Stimulated activated CD4-positive, alpha-beta T cell treated with anti-CD3 and anti-CD28 coated beads, Interleukin-4, amount 100 ng/mL, for 48 hours (primary cell): ENCODE measurements around the gene FOXD4L4.
"Not testable (repeated sequence)": the region's sequence is repeated elsewhere in the genome, so short reads cannot be mapped to it uniquely, and the experiment has no call there.

Source experiments
- DNase-seq, 2 donors: peaks; one replicate each; pipeline ENCODE4 v3.0.0-alpha.2; 2020; ENCODE audit warnings: low read depth in 2 of 2

Gene FOXD4L4

DNA sequence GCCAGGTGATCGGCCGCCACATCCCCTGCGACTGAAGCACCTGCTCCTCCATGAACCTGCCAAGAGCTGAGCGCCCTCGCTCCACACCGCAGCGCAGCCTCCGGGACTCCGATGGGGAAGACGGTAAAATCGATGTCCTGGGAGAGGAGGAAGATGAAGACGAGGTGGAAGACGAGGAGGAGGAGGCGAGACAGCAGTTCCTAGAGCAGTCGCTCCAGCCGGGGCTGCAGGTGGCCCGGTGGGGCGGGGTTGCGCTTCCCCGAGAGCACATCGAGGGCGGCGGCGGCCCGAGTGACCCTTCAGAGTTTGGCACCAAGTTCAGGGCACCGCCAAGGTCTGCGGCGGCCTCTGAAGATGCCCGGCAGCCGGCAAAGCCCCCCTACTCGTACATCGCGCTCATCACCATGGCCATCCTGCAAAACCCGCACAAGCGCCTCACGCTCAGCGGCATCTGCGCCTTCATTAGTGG, at the start of gene FOXD4L4:
Gene FOXD4L4, plus strand, starts transcription at position 51 of the 469 bp plus-strand sequence. Its CDS starts 0 bp downstream, at position 51.
- not testable (repeated sequence) for DNase-seq

DNA sequence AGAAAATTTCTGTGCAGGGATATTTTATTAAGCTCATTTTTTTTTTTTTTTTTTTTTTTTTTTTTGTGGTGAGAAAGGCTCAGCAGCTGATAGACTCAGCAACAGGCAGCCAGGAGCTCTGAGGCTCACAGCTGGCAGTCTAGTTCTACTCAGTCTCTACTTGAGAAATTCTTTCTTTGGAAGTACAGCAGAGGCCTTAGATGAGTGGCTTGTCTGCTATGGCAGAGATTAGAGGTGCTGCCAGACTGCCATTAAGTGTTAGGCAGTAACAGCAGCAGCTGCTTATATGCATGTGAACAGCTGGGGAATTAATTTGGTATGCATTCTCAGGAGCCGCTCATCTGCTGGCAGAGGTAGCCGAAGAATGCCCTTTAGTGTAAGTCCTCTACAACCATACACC, 33.4 kb upstream of the FOXD4L4 start:
- DNase-seq, result not testable (repeated sequence)

DNA sequence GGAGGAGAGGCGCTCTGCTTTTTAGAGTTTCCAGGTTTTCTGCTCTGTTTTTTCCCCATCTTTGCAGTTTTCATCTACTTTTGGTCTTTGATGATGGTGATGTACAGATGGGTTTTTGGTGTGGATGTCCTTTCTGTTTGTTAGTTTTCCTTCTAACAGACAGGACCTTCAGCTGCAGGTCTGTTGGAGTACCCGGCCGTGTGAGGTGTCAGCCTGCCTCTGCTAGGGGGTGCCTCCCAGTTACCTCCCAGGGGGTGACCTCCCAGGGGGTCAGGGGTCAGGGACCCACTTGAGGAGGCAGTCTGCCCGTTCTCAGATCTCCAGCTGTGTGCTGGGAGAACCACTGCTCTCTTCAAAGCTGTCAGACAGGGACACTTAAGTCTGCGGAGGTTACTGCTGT, 22.5 kb upstream of the FOXD4L4 start:
- DNase-seq, result not testable (repeated sequence)

DNA sequence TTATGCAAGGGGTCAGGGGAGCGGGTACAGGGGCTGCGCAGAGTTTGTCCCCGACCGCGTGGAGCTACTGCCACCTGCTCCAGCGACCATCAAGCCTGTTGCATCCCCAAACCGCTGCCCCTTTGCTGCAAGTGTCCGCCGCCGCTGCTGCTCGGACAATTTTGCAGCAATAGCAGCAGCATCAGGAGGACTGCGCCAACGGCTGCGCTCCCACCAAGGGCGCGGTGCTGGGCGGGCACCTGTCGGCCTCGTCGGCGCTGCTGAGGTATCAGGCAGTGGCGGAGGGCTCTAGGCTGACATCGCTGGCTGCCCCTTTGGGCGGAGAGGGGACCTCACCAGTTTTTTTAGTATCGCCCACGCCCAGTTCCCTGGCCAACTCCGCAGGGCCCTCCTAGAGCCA, 1.2 kb downstream of the FOXD4L4 start:
- DNase-seq, result not testable (repeated sequence)
